HG02798 (cell line): Measurements from ENCODE around the gene CBX6.

Experiments
- ATAC-seq: cut with Tn5 transposase; IDR thresholded peaks from one replicate; pipeline ENCODE4 v1.9.1; 2021; ENCODE audit warnings: mild to moderate bottlenecking; ENCODE audit not compliant: unreplicated experiment, poor library complexity

CBX6 gene

DNA sequence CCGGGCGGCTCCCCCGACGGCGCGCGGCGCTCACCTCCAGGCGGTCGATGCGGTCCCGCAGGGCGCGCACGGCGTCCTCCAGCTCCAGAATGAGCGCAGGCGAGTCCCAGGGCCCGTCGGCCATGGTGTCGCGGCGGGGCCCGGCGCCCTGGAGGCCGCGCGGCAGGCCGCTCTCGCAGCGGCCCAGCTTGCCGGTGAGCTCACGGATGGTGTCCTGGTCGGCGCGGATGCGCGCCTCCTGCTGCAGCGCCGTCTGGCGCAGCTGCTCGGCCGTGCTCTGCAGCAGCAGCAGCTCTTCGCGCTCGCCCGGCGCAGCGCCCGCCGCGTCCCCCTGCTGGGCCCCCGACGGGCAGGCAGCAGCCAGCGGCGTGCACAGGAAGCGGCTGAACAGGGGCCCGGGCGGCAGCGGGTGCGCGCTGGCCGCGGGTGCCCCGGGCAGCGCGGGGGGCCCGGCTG is 28.8 kb downstream of the CBX6 start:
- no peak for ATAC-seq

DNA sequence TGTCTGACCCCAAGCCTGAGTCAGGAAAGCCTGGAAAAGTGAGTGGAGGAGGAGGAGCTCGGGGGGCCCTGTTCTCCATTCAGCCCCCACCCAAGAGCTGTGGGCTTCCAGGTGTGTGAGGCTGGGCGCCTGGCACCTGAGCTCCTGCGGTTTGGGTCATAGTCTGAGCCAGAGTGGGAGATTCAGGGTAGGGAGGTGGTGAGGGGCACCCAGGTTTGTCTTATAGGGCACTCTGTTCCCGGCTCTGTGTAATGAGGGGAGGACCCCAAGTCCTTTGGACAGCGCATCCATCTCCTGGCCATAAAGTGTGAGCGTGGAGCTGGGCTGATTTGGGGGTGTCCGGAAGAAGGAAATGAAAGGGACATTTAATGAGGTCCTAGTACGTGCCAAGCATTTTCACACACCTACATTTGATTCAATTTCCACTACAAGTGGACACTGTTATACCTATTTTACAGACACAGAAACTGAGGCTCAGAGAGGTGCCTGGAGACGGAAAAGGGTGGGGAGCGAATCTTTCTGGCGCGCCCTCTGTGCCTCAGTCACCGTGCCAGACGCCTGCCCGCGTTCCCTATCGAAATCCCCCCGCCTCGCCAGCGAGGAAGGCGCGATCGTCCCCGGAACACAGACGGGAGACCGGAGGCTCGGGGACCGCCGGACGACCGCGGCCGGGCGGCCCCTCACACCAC is 29.4 kb downstream of the CBX6 start:
- no peak for ATAC-seq

DNA sequence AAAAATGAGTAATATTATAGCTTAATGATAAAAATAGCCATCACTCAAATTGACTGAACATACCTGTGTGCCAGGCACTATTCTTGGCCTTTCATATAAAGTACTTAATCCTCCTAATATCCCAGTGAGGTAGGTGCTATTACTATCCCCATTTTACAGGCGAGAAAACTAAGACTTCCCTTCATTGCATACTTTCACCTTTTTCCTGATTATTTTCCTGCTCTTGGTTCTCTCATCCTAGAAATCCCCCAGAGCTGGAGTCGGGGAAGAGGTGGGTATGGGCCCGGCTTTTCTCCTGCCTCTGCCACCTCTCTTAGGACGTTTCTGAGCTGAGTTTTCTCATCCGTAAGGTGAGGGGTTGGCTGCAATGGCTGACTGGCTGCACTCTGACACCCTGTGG is 30.4 kb downstream of the CBX6 start:
- ATAC-seq = no peak

DNA sequence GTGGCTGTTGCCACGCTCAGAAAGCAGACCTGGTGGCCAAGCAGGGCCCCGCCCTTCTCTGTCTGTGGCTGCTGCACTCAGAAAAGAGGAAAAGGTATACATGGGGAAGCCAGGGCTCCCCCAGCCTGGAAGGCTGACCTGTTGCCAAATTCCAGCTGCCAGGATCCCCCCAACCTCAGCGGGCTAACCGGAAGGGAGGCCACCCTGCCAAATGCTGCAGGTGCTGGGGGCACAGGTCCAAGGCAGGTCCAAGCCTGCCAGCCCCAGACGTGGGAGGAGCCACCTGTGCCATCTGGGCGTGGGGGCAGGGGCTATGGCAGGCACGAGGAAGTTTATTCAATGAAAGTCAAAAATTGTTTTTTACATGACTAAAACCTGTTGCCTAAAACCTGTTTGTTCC is 30.8 kb downstream of the CBX6 start:
- no peak for ATAC-seq

DNA sequence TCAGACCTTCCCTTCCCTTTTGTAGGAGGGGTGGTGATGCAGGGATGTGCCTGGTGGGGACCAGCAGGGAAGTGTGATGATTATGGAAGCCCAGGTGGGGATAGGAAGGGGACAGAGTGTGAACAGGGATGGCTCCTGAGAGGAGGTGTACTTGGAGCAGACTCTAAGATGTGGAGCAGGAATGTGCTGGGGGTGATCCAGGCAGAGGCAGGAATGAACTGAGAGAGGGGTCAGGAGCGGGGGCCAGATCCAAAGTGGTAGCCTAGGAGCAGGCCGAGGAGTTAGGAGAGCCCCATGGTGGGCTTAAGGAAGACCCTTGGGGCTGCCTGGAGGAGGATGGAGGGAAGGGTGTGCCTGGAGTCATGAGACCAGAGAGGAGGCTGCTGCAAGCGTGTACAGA is 31.9 kb downstream of the CBX6 start:
- no peak for ATAC-seq

DNA sequence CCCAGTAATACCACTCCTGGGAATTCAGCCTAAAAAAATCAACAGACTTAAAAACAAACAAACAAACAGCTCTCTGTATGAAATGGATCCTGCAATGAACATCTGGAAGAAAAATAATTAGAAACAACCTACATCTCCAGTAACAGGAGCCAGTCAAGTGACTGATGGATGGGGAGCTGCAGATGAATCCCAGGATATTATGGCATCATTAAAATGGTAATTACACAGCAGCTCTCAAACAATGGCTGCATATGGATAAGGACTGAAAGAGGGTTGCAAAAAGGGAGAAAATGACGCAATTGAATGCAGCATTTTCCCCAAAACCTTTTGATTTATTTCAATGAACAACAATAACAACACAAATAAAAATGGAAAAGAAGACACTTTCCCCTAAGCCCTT is 32.3 kb downstream of the CBX6 start:
- no peak for ATAC-seq

DNA sequence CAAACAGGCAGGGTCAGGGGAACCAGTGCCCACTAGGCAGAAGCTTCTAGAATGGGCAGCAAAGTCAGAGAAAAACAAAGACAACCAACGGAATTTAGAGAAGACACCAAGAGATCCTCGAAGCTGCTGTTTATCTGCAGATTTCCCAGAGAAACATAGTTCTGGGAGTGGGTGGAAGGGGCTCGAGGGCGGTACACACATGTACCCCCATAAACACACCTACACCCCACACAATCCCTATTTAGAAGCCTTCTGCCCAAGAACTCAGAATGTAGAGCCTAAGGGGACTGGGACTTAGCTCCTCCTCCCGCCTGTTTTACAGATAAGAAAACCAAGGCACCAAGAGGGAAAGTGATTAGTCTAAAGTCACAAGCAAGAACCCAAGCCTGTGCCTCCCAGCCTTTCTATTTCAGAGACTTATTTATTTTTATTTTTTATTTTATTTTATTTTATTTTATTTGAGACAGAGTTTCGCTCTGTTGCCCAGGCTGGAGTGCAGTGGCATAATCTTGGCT is 34.5 kb downstream of the CBX6 start:
- ATAC-seq = no peak

DNA sequence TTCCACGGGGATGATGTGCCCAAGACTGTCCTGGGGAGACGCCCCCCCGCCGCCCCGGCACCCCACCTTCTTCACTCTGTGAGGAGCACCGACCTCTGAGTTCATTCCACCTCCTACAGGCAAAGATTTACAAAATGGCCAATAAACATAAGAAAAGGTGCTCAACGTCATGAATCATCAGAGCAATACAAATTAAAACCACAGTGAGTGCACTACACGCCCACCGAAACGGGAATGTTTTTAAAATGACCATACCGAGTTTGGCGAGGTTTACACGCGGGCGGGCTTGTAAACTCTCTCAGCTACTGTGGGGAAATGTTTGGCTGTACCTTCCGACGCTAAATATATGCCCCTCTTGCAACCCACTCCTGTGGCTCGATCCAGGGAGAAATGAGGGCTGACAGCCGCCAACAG is 36.1 kb downstream of the CBX6 start:
- no peak for ATAC-seq

DNA sequence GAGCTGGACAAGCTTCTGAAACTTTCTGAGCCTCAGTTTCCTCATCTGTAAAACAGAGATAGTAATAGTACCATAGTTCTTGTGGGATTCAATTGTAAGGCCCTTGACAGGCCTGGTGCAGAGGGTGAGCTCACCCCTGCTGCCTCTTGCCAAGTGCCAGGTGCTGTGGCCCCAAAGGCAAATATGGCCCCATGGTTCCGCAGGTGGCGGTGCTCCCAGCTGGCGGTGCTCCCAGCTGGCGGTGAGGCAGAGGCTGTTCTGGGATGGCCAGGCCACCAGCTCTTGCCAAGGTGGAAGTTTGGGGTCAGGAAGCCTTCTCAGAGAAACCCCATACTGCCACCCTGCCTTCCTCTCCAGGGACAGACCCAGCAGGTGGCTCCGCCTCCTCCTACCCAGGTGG is 37.0 kb downstream of the CBX6 start:
- no peak for ATAC-seq

DNA sequence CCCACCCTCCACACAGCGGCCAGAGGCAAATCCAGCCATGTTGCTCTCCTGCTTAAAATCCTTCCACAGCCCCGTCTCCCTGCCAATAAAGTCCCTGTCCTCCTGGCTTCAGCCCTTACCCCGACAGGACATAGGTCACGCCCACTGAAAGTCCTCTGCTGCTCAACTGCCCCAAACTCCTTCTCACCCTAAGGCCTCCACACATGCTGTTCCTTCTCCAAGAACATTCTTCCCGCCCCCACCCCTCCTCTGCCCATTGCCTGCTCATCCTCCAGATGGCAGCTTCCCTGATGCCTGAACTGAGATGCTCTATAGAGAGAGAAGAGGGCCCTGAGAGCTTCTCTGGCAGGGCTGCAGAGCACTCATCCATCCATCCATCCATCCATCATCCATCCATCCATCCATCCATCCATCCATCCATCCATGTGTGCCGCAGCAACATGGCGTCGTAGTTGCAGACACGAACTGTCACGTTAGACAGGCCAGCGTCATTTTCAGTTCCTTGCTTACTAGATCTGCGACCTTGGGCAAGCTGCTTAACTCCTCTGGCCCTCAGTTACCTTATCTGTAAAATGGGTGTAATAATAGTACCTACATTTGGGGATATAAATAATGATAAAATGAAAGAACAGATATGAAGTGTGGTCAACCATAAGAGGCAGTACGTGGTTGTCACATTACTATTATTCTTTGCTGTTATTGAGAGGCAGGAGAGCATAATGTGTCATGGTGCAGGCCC is 37.6 kb downstream of the CBX6 start:
- no peak for ATAC-seq

DNA sequence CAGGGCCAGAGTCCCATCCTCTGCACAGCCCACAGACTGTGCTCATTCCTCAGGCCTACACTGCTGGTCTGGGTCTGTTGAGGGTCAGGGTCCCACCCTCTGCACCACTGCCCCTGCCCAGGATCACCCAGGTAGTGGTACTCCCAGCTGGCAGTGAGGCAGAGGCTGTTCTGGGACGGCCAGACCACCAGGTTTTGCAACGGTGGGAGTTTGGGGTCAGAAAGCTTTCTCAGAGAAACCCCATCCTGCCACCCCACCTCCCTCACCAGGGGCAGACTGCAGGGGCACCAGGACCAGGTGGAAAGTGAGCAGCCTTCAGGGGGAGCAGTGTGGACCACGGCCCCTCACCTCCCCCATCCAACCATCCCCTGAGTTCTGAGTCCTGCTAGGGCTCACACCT is 39.0 kb downstream of the CBX6 start:
- ATAC-seq = no peak

DNA sequence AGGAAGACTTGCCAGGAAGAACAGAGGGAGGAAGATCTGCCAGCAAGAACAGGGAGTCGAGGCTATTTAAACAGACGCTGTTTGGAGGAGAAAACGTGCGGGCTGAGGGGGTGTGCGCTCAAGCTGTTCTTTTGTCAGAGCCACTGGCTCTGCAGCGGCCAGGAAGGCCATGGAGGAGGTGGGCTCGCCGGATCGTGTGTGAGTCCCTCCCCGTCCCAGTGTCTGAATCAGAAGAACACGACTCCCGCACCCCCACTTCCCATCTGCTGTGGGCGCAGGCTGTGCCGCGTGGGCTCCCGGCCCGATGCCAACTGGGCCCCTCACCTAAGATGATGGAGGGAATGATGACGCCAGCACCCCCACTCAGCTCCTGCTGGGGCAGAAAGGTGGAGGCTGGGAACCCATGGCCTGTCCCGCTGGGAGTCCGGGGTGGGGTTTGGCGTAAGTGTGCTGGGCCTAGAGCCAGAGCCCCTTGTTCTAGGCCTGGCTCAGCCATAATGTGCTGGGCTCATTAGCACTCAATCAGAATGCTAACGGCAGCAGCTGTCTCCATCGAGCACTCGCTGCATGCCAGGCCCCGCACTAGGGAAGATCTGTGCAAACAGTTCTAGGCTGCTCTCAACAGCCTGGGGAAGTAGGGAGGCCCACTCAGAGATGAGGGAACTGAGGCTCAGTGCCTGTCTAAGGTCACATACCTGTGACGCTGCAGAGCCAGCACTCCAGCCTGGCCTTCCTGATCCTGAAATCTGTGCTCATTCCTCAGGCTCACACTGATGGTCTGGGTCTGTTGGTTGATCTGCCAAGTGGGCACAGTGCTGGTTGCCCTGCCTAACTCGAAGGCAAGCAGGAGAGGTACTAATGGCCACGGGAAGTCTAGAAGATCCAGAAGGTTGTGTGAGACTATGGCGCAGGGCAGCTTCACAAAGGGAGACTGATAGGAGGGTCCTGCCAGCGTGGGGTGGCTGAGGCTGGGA is 39.7 kb downstream of the CBX6 start:
- no peak for ATAC-seq

DNA sequence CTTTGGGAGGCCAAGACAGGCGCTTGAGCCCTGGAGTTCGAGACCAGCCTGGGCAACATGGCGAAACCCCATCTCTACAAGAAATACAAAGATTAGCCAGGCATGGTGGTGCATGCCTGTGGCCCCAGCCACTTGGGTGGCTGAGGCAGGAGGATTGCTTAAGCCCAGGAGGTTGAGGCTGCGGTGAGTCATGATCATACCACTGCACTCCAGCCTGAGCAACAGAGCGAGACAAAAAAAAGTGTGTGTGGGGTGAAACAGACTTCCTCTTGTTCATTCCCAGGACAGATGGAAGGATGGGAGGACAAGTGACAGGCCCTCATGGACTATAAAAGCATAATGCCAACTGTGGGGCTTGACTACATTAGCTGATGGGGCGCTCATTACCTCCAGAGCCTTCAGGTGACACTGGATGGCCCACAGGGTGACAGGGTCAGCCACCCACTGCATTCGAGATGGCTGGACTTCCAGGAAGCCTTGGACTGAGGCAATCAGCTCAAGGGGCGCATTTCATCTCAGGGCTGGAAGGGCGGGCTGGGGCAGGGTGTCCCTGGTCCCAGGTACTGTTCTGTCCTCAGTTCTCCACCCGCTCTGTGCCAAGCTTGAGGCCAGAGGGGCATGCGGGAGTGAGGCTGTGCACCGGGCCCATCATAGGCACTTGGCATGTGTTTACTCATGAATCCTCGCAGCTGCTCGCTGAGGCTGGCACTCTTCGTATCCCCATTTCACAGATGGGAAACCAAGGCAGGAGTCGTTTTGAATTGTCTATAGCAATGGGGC is 40.7 kb downstream of the CBX6 start:
- no peak for ATAC-seq

DNA sequence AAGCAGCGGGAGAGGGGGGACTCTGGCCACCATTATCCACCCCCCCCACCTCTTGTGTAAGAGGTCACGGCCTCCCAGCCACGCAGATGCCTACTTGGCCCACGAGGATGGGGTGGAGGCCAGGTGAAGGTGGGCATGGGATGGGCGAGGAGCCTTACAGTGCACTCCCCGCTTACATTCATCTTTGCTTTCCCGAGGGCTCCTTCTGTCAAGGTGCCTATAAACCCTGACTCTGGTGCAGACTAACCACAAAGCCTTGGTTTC is 41.2 kb downstream of the CBX6 start:
- no peak for ATAC-seq

DNA sequence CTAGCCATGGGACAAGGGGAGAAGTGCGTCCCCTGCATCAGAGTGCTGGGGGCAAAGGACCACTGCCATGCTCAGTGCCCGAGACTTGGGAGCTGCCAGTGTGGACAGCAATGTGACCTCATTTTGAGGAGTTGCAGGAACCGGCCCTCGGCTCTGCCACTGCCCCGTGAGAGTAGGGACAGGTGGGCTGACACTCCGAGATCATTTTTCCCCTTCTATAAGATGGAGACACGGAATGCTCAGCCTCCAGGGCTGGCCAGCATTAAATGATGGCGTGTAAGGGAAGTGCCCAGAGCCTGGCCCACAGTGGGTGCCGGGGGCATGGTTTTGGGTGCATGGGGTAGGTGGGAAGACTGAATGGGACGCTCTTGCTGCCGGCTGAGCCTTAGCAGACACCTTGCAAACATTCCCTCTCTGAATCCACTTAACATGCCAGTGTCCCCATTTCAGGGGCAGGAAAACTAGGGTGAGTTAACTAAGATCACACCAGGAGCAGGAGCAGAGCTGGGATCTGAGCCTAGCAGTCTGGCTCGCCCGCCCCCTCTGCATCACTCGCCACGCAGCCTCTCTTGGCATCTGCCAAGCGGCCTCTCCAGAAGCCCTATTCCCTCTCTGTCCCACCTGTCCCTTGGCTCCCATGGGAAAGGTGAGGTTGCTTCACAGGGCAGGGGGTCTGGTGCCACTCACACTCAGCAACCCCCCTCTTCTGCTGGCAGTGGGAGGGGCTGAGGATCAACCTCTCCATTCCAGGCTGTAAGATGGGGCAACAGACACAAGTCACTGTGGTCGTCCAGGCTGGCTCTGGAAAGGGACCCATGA is 41.8 kb downstream of the CBX6 start:
- no peak for ATAC-seq

DNA sequence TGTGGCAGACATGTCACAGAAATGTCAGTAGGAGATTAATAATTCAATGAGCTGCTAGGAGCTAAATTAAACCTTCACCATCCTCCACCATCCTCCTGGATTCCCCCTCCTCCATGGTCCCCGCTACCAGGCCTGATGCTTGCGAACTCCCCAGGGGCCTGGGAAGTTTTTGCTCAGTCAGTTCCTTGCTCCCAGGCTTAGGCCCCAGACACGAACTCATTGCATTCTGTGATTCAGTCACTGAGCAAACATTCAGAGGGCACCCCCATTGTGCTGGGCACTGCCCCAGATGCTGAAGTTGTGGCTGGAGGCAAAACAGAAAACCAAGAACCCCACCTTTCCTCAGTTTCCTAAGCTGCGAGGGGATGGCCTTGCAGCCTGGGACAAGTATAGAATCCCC is 42.5 kb downstream of the CBX6 start:
- no peak for ATAC-seq

DNA sequence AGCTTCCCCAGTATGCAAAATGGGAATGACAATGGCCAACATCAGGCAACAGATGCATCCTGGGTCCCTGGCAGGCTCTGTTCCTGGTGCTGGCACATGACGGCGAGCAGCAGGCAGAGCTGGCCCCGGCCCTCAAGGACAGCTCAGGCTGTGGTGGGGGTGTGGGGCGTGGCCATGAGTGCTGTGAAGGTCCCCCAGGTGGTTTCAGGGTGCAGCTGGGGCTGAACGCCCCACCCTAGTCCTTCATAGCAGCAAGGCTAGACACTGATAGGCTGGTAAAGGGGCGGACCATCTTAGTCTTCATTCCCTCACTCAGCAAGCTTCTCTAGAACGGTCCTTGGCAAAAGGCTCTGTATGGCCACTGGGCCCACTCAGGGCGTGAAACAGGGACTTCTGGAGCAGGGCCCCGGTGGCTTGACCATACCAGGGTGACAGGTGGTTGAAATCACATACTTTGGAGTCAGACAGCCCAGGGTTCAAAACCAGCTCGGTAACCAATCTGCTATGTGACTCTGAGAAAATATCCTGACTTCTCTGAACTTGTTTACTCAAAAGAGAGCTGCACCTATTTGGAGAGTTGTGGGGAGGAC is 43.3 kb downstream of the CBX6 start:
- ATAC-seq = no peak

DNA sequence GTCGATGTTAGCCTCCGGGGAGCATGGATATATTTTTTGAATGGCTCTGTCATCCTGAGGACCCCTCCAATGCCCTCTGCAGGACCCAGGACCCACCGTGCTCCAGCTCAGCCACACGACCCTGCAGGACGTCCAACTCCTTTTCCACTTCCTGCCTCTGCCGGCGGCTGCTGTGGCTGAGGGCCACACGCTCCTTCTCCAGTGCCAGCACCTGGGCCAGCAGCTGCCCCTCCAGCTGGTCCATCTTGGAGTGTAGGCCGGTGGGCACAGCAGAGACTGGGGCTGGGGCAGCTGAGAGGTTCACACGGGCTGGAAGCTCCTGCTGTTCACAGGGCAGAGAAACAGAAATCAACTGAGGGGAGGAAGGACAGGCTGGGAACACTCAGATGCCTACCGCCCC is 43.8 kb downstream of the CBX6 start:
- ATAC-seq = no peak

DNA sequence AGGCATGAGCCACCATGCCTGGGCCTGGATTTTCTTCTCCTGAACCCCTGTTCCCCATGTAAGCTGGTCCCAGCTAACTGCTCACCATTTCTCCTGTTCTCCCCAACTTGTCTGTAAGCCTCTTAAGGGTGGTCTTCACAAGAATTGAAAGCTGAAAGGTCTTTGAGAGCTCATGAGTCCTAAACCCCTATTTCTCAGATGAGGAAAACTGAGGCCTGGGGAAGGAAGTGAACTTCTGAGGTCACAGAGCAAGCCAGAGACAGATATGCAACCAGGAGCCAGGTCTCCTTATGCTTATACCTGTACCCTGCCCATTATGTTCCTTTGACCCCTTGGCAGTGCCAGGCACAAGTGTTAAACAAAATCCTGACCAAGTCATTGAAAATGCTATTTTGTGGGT is 44.5 kb downstream of the CBX6 start:
- ATAC-seq = no peak
